Measurements from ENCODE around the gene DDX51. TPM values are rescaled to one million over a fixed set of nuclear protein-coding genes. Genes with fewer than 3 reads are reported as not detected.

Gene DDX51
- total RNA-seq, 1 experiment from 2014 or later: 38.1 TPM

GRCh38 chr12:132191715-132192553, 47.8 kb upstream of the DDX51 start:
- ATAC-seq (no peak), DNase-seq (ENCODE audit: low read depth, low spot score) (no peak)
- H3K36me3 ChIP-seq (ENCODE audit: control insufficient read depth in 1 of 2, insufficient read depth in 2 of 2, low read length in 2 of 2): no peaks in the 10 kb centered on the region
- no peaks in the 10 kb centered on the region for H3K9me2 ChIP-seq (ENCODE audit: insufficient read depth)
- intact Hi-C loops (cut with micrococcal nuclease): no loop called here
- no peaks in the 10 kb centered on the region for H4K20me1 ChIP-seq (ENCODE audit: insufficient read depth)
- no peak overlapping the region for H3K4me2 ChIP-seq (ENCODE audit: low read length)
- peaks cover 9 to 18% of the 10 kb centered on the region in 2 experiments; a peak in 2 of 4 replicates for H3K9me3 ChIP-seq (ENCODE audit: control insufficient read depth in 1 of 2, insufficient read depth in 1 of 2, low read depth in 1 of 2, low read length in 2 of 2)
- H3K79me2 ChIP-seq (ENCODE audit: insufficient read depth, low read length): no peaks in the 10 kb centered on the region
- H3K27me3 ChIP-seq (ENCODE audit: insufficient read depth, low read length): no peaks in the 10 kb centered on the region
- no TSS peak for BruUV-seq (replicated peaks)
- no peak overlapping the region for H3K27ac ChIP-seq (ENCODE audit: low read depth, low read length)
- ChIA-PET POLR2A (no interaction called here), CTCF (no interaction called here), RAD21 (ENCODE audit: low non-redundant PET in 1 of 2, low total read pairs in 2 of 2, uncharacterized antibody in 2 of 2, unreplicated experiment in 2 of 2) (no interaction called here)
- H3K9ac ChIP-seq (ENCODE audit: low read length): no peak overlapping the region
- H2AFZ ChIP-seq (ENCODE audit: low read depth, low read length, poor library complexity, severe bottlenecking): no peak overlapping the region
- no peak for TF ChIP-seq POLR2AphosphoS5 (IDR thresholded peaks at IDR 0.05; ENCODE audit: low read depth, low read length)
- no peak for TF ChIP-seq SIN3A (IDR thresholded peaks at IDR 0.05; ENCODE audit: low read depth)
- TF ChIP-seq, protein P1, sequence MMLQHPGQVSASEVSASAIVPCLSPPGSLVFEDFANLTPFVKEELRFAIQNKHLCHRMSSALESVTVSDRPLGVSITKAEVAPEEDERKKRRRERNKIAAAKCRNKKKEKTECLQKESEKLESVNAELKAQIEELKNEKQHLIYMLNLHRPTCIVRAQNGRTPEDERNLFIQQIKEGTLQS (IDR thresholded peaks at IDR 0.05): no peak
- TF ChIP-seq EZH2phosphoT487 (IDR thresholded peaks at IDR 0.05; ENCODE audit: borderline replicate concordance): no peak
- no peak for TF ChIP-seq CBX3 (IDR thresholded peaks at IDR 0.05; ENCODE audit: low read depth)
- TF ChIP-seq ZNF274 (IDR thresholded peaks at IDR 0.05; ENCODE audit: low read depth, low read length): no peak
- TF ChIP-seq ZFX (IDR thresholded peaks at IDR 0.05): no peak
- TF ChIP-seq, protein P2, sequence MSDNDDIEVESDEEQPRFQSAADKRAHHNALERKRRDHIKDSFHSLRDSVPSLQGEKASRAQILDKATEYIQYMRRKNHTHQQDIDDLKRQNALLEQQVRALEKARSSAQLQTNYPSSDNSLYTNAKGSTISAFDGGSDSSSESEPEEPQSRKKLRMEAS (IDR thresholded peaks at IDR 0.05): no peak
- TF ChIP-seq FOSL1 (IDR thresholded peaks at IDR 0.05; ENCODE audit: low read depth): no peak
- no peak for TF ChIP-seq TCF7L2 (IDR thresholded peaks at IDR 0.05; ENCODE audit: borderline replicate concordance, extremely low read depth, insufficient read depth, insufficient read length)
- TF ChIP-seq EGR1 (IDR thresholded peaks at IDR 0.05; ENCODE audit: low read depth): no peak
- TF ChIP-seq, protein P3, sequence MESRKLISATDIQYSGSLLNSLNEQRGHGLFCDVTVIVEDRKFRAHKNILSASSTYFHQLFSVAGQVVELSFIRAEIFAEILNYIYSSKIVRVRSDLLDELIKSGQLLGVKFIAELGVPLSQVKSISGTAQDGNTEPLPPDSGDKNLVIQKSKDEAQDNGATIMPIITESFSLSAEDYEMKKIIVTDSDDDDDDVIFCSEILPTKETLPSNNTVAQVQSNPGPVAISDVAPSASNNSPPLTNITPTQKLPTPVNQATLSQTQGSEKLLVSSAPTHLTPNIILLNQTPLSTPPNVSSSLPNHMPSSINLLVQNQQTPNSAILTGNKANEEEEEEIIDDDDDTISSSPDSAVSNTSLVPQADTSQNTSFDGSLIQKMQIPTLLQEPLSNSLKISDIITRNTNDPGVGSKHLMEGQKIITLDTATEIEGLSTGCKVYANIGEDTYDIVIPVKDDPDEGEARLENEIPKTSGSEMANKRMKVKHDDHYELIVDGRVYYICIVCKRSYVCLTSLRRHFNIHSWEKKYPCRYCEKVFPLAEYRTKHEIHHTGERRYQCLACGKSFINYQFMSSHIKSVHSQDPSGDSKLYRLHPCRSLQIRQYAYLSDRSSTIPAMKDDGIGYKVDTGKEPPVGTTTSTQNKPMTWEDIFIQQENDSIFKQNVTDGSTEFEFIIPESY (IDR thresholded peaks at IDR 0.05; ENCODE audit: extremely low read depth, insufficient replicate concordance, low read length): no peak
- no peak for TF ChIP-seq SRF (IDR thresholded peaks at IDR 0.05; ENCODE audit: low read depth)
- TF ChIP-seq POLR2A (IDR thresholded peaks at IDR 0.05; ENCODE audit: borderline replicate concordance, extremely low read depth, insufficient read depth, insufficient read length): no peak
- no peak for TF ChIP-seq JUND (IDR thresholded peaks at IDR 0.05)
- no peak for TF ChIP-seq YY1 (IDR thresholded peaks at IDR 0.05; ENCODE audit: extremely low read depth, insufficient replicate concordance, low read depth, low read length)
- no peak for TF ChIP-seq ELF1 (IDR thresholded peaks at IDR 0.05; ENCODE audit: borderline replicate concordance, low read depth)
- no peak for TF ChIP-seq CEBPB (IDR thresholded peaks at IDR 0.05; ENCODE audit: low read depth)
- no peak overlapping the region for H3K4me3 ChIP-seq (replicated peaks in 1 of 2; ENCODE audit: low read depth in 1 of 2, low read length in 2 of 2)
- peaks cover 7 to 22% of the 10 kb centered on the region in 2 experiments for H3K4me1 ChIP-seq (ENCODE audit: control insufficient read depth in 1 of 2, insufficient read depth in 2 of 2, low read length in 2 of 2)

All from HCT116 (cell line).